Activated CD4-positive, alpha-beta T cell treated with anti-CD3 and anti-CD28 coated beads, Interleukin-2, amount 50 U/mL, for 24 hours (primary cell): ENCODE measurements around the gene PKIB.
"Not testable (repeated sequence)": the region's sequence is repeated elsewhere in the genome, so short reads cannot be mapped to it uniquely, and the experiment has no call there.

Experiments used
- DNase-seq, 2 donors: peaks; one replicate each; pipeline ENCODE4 v3.0.0-alpha.2; 2020; ENCODE audit warnings: low read depth in 1 of 2, low spot score in 1 of 2

The PKIB gene

GRCh38 chr6:122736616-122737015, 126.4 kb downstream of the PKIB start:
- DNase-seq: no peak

DNA sequence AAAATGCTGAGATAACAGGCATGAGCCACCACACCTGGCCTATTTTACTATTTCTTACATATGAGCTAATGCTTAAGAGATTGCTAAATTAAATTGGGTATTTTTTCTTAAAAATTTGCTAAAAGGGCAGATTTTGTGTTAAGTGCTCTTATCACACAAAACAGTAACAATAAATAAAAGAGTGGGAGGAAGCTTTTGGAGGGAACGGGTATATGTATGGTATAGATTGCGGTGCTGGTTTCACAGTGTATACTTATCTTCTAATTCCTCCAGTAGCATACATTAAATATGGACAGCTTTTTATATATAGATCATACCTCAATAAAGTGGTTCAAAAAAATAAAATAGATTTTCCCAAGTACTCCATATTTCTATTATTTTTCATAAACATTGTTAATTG, 129.9 kb downstream of the PKIB start:
- DNase-seq: no peak

GRCh38 chr6:122740936-122741335, 130.7 kb downstream of the PKIB start:
- DNase-seq: no peak

DNA sequence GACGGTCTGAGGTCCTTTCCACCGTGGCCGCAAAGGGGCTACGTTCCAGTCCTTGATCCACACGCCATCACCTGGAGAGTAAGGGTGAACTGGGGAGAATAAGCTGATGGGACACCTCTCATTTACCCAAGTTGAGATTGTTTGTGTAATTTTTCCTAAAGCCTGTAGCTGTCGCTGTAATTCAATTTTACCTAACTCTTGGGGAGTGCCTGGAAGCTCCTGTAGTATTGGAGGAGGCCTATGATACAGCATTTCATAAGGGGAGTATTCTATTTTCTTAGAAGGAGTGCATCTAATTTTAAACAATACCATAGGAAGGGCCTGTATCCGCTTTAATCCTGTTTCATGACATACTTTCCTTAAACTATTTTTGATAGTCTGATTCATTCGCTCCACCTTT, 134.0 kb downstream of the PKIB start:
- DNase-seq: not testable (repeated sequence)

DNA sequence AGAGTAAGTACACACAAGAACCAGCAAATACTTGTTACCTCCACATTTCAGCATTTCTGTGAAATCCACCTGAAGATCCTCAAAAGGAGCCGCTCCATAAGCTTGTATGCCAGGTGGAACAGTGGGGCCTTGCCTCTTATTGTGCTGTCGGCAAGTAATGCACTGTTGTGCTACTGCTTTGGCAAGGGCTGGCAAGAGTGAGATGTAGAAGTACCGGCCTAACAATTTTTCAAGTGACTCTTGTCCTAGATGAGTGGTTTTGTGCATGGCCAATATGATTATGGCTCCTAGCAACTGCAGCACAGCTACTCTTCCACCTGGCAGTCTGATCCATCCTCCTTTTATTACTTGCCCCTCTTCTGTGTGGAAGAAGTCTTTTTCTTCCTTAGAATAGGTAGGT, 134.7 kb downstream of the PKIB start:
- DNase-seq: not testable (repeated sequence)

DNA sequence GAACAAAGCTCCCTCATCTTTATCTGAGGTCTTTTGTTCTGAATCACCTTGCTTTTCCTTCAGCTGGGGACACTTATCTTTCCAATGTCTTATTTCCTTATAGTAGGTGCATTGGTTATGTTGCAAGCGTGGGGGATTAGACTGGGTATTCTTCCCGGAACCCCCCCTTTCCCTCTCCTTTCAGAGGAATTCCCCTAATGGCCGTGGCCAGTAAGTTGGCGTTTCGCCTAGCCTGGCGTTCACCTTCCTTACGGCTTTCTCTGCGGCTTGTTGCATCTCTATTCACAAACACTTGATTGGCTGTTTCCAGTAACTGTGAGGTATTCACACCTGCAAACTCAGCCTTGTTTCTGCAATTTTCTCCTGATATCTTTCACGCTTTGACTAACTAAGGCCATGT, 136.5 kb downstream of the PKIB start:
- no peak for DNase-seq

- no peak for DNase-seq
These were observed 137.4 kb downstream of the PKIB start for GRCh38 chr6:122747573-122747972.

GRCh38 chr6:122748945-122749344, 138.7 kb downstream of the PKIB start:
- not testable (repeated sequence) for DNase-seq

DNA sequence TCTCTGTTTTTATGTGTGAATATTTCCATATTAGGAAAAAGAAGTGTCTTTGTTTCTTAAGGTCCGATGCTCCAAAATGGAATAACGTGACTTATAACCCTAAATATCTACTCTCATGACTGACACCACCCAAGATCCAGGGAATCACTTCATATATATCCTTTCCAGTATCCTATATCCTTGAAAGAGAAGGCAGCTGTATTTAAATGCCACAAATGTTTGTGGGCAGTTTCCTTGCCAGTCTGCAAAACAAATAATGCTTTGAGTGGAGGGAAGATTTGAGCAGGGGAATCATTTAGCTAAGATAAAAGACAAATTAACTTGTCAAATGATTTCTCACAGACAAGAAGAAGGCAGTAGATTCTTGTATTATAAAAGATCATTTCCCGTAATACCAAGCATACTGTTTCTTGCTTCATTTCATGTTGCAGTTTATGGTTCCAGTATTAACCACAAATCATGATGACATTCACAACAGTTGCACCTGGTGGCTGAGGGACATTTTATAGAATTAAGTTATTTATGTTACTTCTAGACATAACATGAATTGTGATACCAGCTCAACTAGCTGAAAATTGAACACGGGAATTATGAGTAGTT, 139.3 kb downstream of the PKIB start:
- DNase-seq: no peak

DNA sequence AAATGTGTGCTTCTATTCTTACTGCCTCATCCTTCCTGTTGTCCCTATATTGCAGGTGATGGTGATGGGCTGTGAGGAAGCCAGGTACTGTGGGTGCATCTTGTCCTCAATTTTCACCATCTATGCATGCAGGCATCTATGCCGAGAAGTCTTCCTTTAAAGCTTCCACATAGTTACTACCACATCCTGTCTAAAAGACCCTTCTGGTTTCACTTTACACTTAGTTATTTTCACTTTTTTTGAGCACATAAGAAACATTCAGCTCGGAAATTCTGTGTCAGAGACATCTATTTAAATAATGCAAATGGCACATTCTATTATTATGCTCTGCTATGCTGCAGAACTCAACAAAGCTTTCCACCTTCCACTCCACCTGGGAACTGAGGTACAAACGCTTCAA, 141.1 kb downstream of the PKIB start:
- DNase-seq: no peak

- no peak for DNase-seq
These were observed 142.3 kb downstream of the PKIB start for GRCh38 chr6:122752459-122752858.

DNA sequence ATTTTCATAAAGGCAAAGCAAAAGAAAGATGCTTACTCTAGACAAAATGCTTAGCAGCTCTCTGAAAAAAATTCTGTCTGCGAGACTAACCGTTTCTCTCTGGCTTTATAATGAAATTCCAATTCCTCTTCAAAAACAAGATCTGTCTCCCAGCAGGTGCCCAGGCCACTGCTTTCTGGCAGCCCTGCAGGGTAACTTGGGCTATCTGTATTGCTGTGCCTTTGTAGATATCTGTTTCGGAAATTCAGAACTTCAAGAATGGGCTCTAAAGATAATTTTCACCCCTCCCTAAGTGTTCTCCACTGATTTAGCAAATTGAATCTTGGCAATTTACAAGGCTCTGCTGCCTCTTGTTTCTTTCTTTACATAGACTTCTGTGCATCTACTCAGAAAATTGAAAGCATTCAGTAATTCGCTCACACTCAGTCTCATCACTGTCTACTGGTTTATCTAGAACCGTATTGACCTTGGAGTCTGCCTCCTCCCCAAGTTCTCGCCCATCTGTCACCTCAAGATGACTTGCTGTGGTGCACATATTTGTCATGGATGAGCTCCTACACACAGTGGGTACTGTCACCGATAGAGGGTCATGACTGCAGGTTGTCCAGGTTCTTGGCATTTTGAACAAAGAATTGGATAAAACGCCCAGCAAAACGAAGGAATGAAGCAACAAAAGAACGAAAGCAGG, 142.9 kb downstream of the PKIB start:
- DNase-seq: no peak

- DNase-seq: no peak
These were observed 143.5 kb downstream of the PKIB start for GRCh38 chr6:122753688-122754056.

- DNase-seq: no peak
These were observed 144.1 kb downstream of the PKIB start for GRCh38 chr6:122754191-122754731.

DNA sequence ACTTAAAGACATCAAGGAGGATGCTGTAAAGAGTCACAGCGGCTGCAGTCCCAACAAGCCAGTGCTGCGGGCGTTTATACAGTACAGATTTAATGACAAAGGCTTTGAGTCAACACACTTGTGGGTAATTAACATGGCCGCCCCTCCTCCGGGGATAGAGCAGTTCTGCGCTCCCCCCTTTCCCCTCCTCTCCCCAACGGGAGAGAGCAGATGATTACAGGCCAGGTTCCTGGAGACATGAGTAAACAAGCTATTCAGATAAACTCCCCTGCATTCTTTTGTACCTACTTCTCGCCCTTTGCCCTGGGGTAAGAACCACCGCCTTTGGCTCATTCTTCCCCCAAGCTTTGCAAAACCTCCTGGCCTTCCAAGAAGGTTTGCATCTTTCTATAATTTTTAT, 145.7 kb downstream of the PKIB start:
- DNase-seq: no peak

DNA sequence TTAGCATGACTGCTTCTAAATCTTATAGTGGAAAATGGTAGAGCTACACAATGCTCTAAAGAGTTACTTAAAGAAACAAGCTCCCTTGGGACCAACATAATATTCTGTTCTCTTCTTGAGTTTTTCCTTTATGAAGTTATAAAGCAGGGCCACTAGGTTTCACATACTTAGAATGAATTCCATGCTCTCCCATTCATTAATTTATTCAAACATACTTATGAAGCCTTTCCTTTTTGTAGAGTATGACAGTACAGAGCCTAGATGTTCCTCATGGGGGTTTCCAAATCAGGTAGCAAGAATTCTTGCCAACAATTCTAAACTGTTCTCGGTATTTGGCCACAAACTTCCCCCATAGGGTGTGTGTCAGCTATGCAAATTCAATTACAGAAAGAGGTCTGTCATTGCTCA, 148.7 kb downstream of the PKIB start:
- DNase-seq: no peak

DNA sequence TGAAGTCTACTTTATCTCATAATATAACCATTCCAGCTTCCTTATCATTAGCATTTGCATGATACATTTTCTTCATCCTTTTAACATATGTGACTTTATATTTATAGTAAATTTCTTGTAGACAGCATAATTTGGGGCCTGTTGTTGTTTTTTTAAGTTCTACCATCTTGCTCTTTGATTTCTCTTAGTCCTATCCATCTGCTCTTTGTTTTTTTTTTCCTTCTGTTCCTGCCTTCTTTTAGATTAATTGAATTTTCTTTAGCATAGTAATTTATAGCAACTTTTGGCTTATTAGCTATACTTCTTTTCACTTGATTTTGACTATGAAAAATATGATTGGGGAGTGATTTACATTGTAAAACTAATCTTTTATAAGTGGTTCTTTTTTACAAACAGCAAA, 150.1 kb downstream of the PKIB start:
- no peak for DNase-seq

- no peak for DNase-seq
These were observed 156.1 kb downstream of the PKIB start for GRCh38 chr6:122766256-122766655.

GRCh38 chr6:122770835-122771601, 160.8 kb downstream of the PKIB start:
- DNase-seq: no peak

DNA sequence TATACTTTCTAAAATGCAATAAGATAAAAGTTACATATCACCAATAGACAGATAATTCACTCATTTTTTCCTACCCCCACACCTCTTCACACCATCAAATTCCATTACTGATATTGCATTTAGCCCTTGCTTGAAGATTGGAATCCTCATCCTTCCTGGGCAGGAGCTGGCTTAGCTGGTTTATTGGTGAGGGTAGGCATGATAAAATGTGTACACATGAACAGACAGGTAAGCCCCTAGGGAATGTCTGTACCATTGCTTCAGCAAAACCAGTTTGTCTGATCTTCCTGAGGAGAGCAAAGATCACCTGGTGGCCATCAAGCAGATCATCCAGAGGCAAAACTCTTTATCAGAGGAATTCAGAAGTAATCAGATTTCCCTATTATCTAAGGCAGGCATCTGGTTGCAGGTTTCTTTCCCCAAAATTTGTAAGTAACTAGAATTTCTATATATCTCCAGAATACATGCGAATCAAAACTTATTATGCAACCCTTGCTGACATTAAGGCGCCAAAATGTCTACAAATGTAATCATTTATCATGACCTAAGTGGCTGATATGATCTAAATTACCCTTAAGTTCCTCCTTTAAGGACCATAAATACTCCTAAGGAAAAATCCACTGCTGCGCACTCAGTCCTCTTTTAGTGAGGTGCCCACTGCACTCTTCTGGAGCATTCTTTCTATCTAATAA, 162.7 kb downstream of the PKIB start:
- no peak for DNase-seq
